GM10266 (cell line): Measurements from ENCODE around the gene PXT1.
"Not testable (repeated sequence)": the region's sequence is repeated elsewhere in the genome, so short reads cannot be mapped to it uniquely, and the experiment has no call there.

Experiments used
- DNase-seq: peaks from one replicate; pipeline ENCODE4 v3.0.0; 2012; ENCODE audit errors: extremely low spot score
- CTCF ChIP-seq: IDR thresholded peaks from 2 replicates; pipeline ENCODE4 v1.5.1; 2012; ENCODE audit warnings: mild to moderate bottlenecking, low read depth; ENCODE audit not compliant: control insufficient read depth, insufficient read depth; ENCODE audit errors: missing control alignments

Gene PXT1

DNA sequence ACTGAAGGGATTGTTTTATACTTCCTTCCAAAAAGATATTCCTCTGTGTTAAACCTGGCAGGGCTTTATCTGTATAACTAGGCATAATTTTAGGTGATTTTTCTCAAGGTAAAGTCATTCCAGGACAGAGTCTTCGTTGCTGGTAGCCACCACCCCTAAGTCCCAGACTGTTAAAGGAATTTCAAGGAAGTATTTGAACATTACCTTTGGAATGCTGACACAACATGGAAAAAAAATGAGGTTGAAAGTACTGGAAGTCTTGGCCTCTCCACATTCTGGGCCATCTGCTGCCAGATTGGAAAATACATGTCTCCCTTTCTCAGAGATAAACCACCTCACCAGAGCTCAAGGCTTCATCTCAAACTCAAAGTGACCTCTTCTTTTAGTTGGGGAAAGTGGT, 28.2 kb downstream of the PXT1 start:
- TF ChIP-seq CTCF, result no peak
- DNase-seq, result no peak

GRCh38 chr6:36413489-36414480, 28.9 kb downstream of the PXT1 start:
- no peak for TF ChIP-seq CTCF
- no peak for DNase-seq

DNA sequence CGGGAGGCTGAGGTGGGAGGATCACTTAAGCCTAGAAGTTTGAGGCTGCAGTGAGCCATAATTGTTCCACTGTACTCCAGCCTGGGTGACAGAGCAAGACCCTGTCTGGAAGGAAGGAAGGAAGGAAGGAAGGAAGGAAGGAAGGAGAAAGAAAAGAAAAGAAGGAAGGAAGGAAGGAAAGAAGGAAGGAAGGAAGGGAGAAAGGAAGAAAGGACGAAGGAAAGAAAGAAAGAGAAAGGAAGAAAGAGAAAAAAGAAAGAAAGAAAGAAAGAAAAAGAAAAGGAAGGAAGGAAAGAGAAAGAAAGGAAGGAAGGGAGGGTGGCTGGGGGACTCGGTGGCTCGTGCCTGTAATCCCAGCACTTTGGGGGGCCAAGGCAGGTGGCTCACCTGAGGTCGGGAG, 32.9 kb downstream of the PXT1 start:
- DNase-seq, result not testable (repeated sequence)

- no peak for TF ChIP-seq CTCF
- DNase-seq, result no peak
Measured at GRCh38 chr6:36404164-36404563, 38.5 kb downstream of the PXT1 start.

GRCh38 chr6:36402481-36402880, 40.2 kb downstream of the PXT1 start:
- DNase-seq, result no peak
- TF ChIP-seq CTCF, result no peak

DNA sequence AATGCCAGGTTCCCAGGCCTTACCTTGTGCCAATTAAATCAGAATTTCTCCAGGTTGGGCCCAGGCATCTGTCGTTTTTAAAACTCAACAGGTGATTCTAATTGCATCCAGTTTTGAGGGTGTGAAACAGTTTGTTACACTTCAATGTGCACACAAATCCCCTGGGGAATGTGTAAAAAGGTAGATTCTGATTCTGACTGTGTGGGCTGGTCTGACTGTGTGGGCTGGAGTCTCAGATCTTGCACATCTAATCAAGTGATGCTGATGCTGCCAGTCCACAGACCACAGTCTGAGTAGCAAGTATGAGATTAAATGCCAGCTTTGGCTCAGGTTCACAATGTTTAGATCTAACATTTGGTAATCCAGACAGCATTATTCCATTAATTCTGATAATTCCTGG, 42.7 kb downstream of the PXT1 start:
- TF ChIP-seq CTCF, result no peak
- DNase-seq, result no peak

- no peak for TF ChIP-seq CTCF
- no peak for DNase-seq
Measured at GRCh38 chr6:36392621-36393020, 50.0 kb downstream of the PXT1 start.
